Neuron (in vitro differentiated cells): ENCODE results near the gene KCNAB2.

ENCODE experiments used
- H2AFZ ChIP-seq: one replicate; pipeline ENCODE4 v1.6.1; 2013; ENCODE audit warnings: low read depth, mild to moderate bottlenecking, inconsistent platforms, low read length, moderate library complexity
- H3K27me3 ChIP-seq: one replicate; pipeline ENCODE4 v1.6.1; 2013; ENCODE audit warnings: low read length; ENCODE audit not compliant: insufficient read depth
- H3K36me3 ChIP-seq: one replicate; pipeline ENCODE4 v1.6.1; 2013; ENCODE audit warnings: low read length; ENCODE audit not compliant: insufficient read depth
- H3K4me1 ChIP-seq: one replicate; pipeline ENCODE4 v1.6.1; 2013; ENCODE audit warnings: low read length; ENCODE audit not compliant: insufficient read depth
- H3K4me3 ChIP-seq: 2 replicates; pipeline ENCODE4 v1.5.1; 2013; ENCODE audit warnings: mild to moderate bottlenecking, low read length, moderate library complexity
- H3K9me3 ChIP-seq: one replicate; pipeline ENCODE4 v1.6.1; 2013; ENCODE audit warnings: low read length

Gene KCNAB2

GRCh38 chr1:6148497-6149241 is 103.0 kb downstream of the KCNAB2 start:
- H3K9me3 ChIP-seq = no peaks in the 10 kb centered on the region
- H2AFZ ChIP-seq = no peak overlapping the region
- peaks cover 53% of the 10 kb centered on the region for H3K27me3 ChIP-seq
- H3K4me1 ChIP-seq = peaks cover 8% of the 10 kb centered on the region
- H3K4me3 ChIP-seq = no peak overlapping the region
- H3K36me3 ChIP-seq = no peaks in the 10 kb centered on the region

DNA sequence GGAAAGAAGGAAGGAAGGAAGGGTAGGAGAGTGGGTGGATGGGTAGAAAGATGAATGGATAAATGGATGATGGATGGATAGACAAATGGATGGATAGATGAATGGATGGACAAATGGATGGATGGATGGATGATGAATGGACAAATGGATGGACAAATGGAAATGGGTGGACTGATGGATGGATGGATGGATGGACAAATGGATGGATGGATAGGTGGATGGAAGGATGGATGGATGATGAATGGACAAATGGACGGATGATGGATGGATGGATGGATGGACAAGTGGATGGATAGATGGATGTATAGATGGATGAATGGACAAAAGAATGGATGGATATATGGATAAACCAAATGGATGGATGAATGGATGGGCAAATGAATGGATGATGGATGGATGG is 103.9 kb downstream of the KCNAB2 start:
- Histone ChIP-seq H3K9me3 (no peaks in the 10 kb centered on the region), H3K36me3 (no peaks in the 10 kb centered on the region), H3K27me3 (peaks cover 55% of the 10 kb centered on the region), H2AFZ (no peak overlapping the region), H3K4me3 (no peak overlapping the region), H3K4me1 (peaks cover 5% of the 10 kb centered on the region)

DNA sequence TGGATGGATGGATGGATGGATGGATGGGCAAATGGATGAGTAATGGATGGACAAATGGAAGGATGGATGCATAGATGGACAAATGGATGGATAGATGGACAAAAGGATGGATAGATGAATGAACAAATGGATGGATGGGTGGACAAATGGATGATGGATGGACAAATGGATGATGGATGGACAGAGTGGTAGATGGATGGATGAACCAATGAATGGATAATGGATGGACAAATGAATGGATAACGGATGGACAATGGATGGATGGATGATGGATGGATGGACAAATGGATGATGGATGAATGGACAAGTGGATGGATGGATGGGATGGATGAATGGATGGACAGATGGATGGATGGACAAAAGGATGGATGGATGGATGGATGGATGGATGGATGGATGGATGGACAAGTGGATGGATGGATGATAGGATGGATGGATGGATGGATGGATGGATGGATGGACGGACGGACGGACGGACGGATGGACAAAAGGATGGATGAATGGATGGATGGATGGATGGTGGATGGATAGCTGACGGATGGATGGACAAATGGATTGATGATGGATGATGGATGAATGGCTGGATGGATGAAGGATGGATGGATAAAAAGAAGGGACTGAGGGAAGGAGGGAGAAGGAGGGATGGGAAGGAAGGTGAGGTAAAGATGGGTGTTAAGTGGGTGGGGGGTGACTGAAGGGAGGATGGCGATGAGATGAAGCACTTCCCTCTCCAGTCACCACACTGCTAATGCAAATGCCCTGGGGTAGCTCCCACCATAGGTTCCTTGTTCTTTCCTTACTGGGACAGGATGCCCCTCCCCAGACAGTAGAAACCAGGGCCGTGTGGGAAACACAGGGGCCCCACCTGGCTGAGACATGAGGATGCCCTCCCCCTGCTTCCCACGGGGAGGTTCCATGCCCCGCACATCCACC is 104.6 kb downstream of the KCNAB2 start:
- H3K9me3 ChIP-seq = no peaks in the 10 kb centered on the region
- H3K27me3 ChIP-seq = peaks cover 50% of the 10 kb centered on the region
- no peak overlapping the region for H3K4me3 ChIP-seq
- no peaks in the 10 kb centered on the region for H3K36me3 ChIP-seq
- no peak overlapping the region for H2AFZ ChIP-seq
- H3K4me1 ChIP-seq = no peaks in the 10 kb centered on the region
